Epithelial cell of proximal tubule (primary cell): ENCODE data around the gene ANKRD45. TPM values are rescaled to one million over a fixed set of nuclear protein-coding genes. Genes with fewer than 3 reads are reported as not detected.
"Not testable (repeated sequence)": the region's sequence is repeated elsewhere in the genome, so short reads cannot be mapped to it uniquely, and the experiment has no call there.

ENCODE experiments used
- DNase-seq: peaks from one replicate; pipeline ENCODE4 v3.0.0-alpha.2; 2011; ENCODE audit warnings: low read depth
- H3K4me3 ChIP-seq: 2 replicates; pipeline ENCODE4 v1.5.1; 2011; ENCODE audit warnings: low read depth, mild to moderate bottlenecking, low read length
- total RNA-seq: library from RNA; depleted of rRNA; stranded (reverse); fragments of >200 nt; gene quantifications from 2 replicates; pipeline ENCODE4 v1.2.3, GENCODE V29; 2015
- TF ChIP-seq, protein P1 (sequence below): conservative IDR thresholded peaks from 2 replicates; pipeline ENCODE4 v1.5.1; 2012; ENCODE audit warnings: low read depth, mild to moderate bottlenecking, low read length

ANKRD45 gene
- total RNA-seq, 1 donor from 2014 or later = 0.35 TPM

GRCh38 chr1:173663159-173663558, 6.5 kb downstream of the ANKRD45 start:
- DNase-seq = no peak
- H3K4me3 ChIP-seq = no peak overlapping the region
- TF ChIP-seq, protein P1, sequence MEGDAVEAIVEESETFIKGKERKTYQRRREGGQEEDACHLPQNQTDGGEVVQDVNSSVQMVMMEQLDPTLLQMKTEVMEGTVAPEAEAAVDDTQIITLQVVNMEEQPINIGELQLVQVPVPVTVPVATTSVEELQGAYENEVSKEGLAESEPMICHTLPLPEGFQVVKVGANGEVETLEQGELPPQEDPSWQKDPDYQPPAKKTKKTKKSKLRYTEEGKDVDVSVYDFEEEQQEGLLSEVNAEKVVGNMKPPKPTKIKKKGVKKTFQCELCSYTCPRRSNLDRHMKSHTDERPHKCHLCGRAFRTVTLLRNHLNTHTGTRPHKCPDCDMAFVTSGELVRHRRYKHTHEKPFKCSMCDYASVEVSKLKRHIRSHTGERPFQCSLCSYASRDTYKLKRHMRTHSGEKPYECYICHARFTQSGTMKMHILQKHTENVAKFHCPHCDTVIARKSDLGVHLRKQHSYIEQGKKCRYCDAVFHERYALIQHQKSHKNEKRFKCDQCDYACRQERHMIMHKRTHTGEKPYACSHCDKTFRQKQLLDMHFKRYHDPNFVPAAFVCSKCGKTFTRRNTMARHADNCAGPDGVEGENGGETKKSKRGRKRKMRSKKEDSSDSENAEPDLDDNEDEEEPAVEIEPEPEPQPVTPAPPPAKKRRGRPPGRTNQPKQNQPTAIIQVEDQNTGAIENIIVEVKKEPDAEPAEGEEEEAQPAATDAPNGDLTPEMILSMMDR = no peak

DNA sequence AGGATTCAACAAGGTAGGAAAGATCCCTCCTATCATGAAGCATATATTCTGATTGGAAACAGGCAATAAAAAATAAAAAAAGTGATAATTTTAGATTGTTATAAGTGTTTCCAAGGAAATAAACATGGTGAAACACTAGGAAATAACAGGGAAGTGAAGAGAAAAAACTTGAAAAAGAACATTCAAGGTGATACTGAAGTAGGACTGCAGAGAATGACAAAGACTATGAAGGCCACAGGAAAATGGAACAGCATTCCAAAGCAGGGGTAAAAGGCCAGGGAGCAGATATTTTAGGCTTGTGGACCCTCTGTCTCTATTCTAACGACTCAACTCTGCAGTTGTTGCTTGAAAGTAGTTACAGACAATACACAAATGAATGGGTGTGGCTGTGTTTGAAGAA, 7.9 kb downstream of the ANKRD45 start:
- H3K4me3 ChIP-seq = no peak overlapping the region
- no peak for DNase-seq
- TF ChIP-seq, protein P1 = no peak

DNA sequence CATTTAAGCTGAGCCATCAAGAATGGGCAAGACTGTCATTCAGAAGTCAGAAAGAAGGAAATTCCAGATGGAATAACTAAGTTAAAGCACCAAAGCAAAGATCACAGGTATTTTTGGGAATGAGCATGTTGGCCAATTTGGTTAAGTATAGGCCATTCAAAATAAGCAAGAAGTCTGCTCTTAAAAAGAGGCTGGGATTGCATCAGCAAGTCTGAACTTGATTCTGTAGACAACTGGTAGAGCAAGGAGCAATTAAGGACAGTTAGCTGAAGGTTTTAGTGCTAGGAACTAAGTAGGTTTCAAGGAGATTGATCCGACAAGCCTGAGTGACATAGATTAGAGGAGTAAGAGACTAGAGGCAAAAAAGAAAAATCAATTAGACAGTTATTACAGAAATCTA, 8.4 kb downstream of the ANKRD45 start:
- no peak overlapping the region for H3K4me3 ChIP-seq
- TF ChIP-seq, protein P1 = no peak
- DNase-seq = no peak

GRCh38 chr1:173660306-173660705, 9.3 kb downstream of the ANKRD45 start:
- no peak for DNase-seq
- TF ChIP-seq, protein P1 = no peak
- no peak overlapping the region for H3K4me3 ChIP-seq

GRCh38 chr1:173648880-173649605, 20.6 kb downstream of the ANKRD45 start:
- TF ChIP-seq, protein P1 = no peak
- H3K4me3 ChIP-seq = no peak overlapping the region
- no peak for DNase-seq

DNA sequence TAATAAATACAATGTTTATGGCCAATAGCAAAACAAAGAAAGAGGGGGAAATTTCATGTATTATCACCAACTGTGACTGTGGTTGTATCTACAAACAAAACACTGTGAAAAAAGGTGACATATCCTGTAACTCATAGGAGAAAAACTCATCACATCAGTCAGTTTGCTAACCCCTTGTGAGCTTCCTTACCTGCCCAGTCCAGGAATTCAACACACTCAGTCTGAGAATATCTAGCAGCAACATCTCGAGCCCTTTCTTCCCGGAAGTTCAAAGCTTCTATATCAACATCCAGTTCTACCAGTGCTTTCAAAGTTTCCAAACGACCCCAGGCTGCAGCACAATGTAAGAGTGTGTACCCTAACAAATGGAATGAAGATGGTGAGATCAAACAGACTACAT, 23.0 kb downstream of the ANKRD45 start:
- TF ChIP-seq, protein P1 = no peak
- no peak overlapping the region for H3K4me3 ChIP-seq
- DNase-seq = no peak

GRCh38 chr1:173642450-173643139, 27.1 kb downstream of the ANKRD45 start:
- not testable (repeated sequence) for DNase-seq, H3K4me3 ChIP-seq
